GM23248 (cell line): ENCODE measurements around the gene GOLPH3.

ENCODE experiments used
- EZH2 ChIP-seq: fragments of 200-600 bp; sonication (generic); IDR thresholded peaks from 2 replicates; pipeline ENCODE4 v1.6.1; 2018; ENCODE audit warnings: antibody characterized with exemption, mild to moderate bottlenecking; ENCODE audit not compliant: insufficient read depth, poor library complexity, severe bottlenecking
- EZH2phosphoT487 ChIP-seq: fragments of 200-600 bp; sonication (generic); IDR thresholded peaks from 2 replicates; pipeline ENCODE4 v1.6.1; 2018; ENCODE audit warnings: antibody characterized with exemption, moderate library complexity, mild to moderate bottlenecking, low read depth; ENCODE audit not compliant: insufficient read depth

- no peak for TF ChIP-seq EZH2
- TF ChIP-seq EZH2phosphoT487, result no peak
Measured at GRCh38 chr5:32126691-32127090, 47.4 kb downstream of the GOLPH3 start.
